ENCODE results near the gene UBXN10. TPM values are rescaled to one million over a fixed set of nuclear protein-coding genes. Genes with fewer than 3 reads are reported as not detected.

UBXN10 gene
- total RNA-seq, 2 experiments from 2014 or later: 0.22 to 0.44 TPM

GRCh38 chr1:20147846-20148570, 37.9 kb upstream of the UBXN10 start:
- Mint-ChIP-seq H3K9me3 (no peaks in the 10 kb centered on the region), H3K36me3 (ENCODE audit: low read depth) (no peaks in the 10 kb centered on the region), H3K4me3 (no peak overlapping the region), H3K27ac (no peak overlapping the region), H3K27me3 (no peaks in the 10 kb centered on the region), H3K4me1 (ENCODE audit: low read depth) (peaks cover 5% of the 10 kb centered on the region)
- Histone ChIP-seq H3K4me1 (ENCODE audit: insufficient read depth, low read length) (peaks cover 11% of the 10 kb centered on the region), H3K27me3 (ENCODE audit: control insufficient read depth in 1 of 2, insufficient read depth in 2 of 2, low read length in 2 of 2) (no peaks in the 10 kb centered on the region), H3K4me3 (ENCODE audit: low read length) (no peak overlapping the region), H3K36me3 (ENCODE audit: insufficient read depth, low read length) (no peaks in the 10 kb centered on the region), H3K27ac (ENCODE audit: low read depth in 1 of 2, low read length in 2 of 2) (no peak overlapping the region), H3K9me3 (ENCODE audit: control insufficient read depth in 1 of 2, insufficient read depth in 1 of 2, low read length in 2 of 2) (no peaks in the 10 kb centered on the region)
- no peak for DNase-seq
- ATAC-seq (ENCODE audit: poor library complexity): no peak
- POLR2A ChIA-PET: no interaction called here
- CTCF ChIA-PET: no interaction called here
- intact Hi-C loops (cut with DNase I, micrococcal nuclease): no loop called here
- TF ChIP-seq CTCF (IDR thresholded peaks at IDR 0.05): no peak

- Histone ChIP-seq H3K4me1 (ENCODE audit: insufficient read depth, low read length) (peaks cover 11% of the 10 kb centered on the region), H3K27me3 (ENCODE audit: control insufficient read depth in 1 of 2, insufficient read depth in 2 of 2, low read length in 2 of 2) (no peaks in the 10 kb centered on the region), H3K27ac (ENCODE audit: low read depth in 1 of 2, low read length in 2 of 2) (no peak overlapping the region), H3K36me3 (ENCODE audit: insufficient read depth, low read length) (no peaks in the 10 kb centered on the region), H3K9me3 (ENCODE audit: control insufficient read depth in 1 of 2, insufficient read depth in 1 of 2, low read length in 2 of 2) (no peaks in the 10 kb centered on the region), H3K4me3 (ENCODE audit: low read length) (no peak overlapping the region)
- ATAC-seq (ENCODE audit: poor library complexity) (no peak), DNase-seq (no peak)
- intact Hi-C loops (cut with DNase I, micrococcal nuclease): no loop called here
- POLR2A ChIA-PET: no interaction called here
- CTCF ChIA-PET: no interaction called here
- no peak overlapping the region for H3K27ac Mint-ChIP-seq
- H3K4me1 Mint-ChIP-seq (ENCODE audit: low read depth): peaks cover 5% of the 10 kb centered on the region
- no peaks in the 10 kb centered on the region for H3K27me3 Mint-ChIP-seq
- H3K9me3 Mint-ChIP-seq: no peaks in the 10 kb centered on the region
- H3K36me3 Mint-ChIP-seq (ENCODE audit: low read depth): no peaks in the 10 kb centered on the region
- TF ChIP-seq CTCF (IDR thresholded peaks at IDR 0.05): no peak
- H3K4me3 Mint-ChIP-seq: no peak overlapping the region
Observed at GRCh38 chr1:20148571-20149500, 37.1 kb upstream of the UBXN10 start.

- ATAC-seq (ENCODE audit: poor library complexity) (no peak), DNase-seq (no peak)
- no peaks in the 10 kb centered on the region for H3K36me3 ChIP-seq (ENCODE audit: insufficient read depth, low read length)
- no peak overlapping the region for H3K27ac ChIP-seq (ENCODE audit: low read depth in 1 of 2, low read length in 2 of 2)
- no peaks in the 10 kb centered on the region for H3K27me3 Mint-ChIP-seq
- H3K4me3 ChIP-seq (ENCODE audit: low read length): no peak overlapping the region
- CTCF ChIA-PET: no interaction called here
- H3K27me3 ChIP-seq (ENCODE audit: control insufficient read depth in 1 of 2, insufficient read depth in 2 of 2, low read length in 2 of 2): no peaks in the 10 kb centered on the region
- H3K27ac Mint-ChIP-seq: no peak overlapping the region
- intact Hi-C loops (cut with DNase I, micrococcal nuclease): loop anchor here (5.0 to 10.0 kb wide), 3 partner anchors 385 to 432 kb away; no protein-coding TSS in a partner anchor
- TF ChIP-seq CTCF (IDR thresholded peaks at IDR 0.05): no peak
- H3K4me1 ChIP-seq (ENCODE audit: insufficient read depth, low read length): peaks cover 19% of the 10 kb centered on the region
- H3K36me3 Mint-ChIP-seq (ENCODE audit: low read depth): no peaks in the 10 kb centered on the region
- POLR2A ChIA-PET: no interaction called here
- no peak overlapping the region for H3K4me3 Mint-ChIP-seq
- H3K9me3 ChIP-seq (ENCODE audit: control insufficient read depth in 1 of 2, insufficient read depth in 1 of 2, low read length in 2 of 2): no peaks in the 10 kb centered on the region
- no peaks in the 10 kb centered on the region for H3K9me3 Mint-ChIP-seq
- H3K4me1 Mint-ChIP-seq (ENCODE audit: low read depth): peaks cover 11% of the 10 kb centered on the region
Observed at GRCh38 chr1:20149601-20150325, 36.1 kb upstream of the UBXN10 start.

Data from CD4-positive, alpha-beta T cell (primary cell).